HG02678 (cell line): Measurements from ENCODE around the gene ARL8B.
"Not testable (repeated sequence)": the region's sequence is repeated elsewhere in the genome, so short reads cannot be mapped to it uniquely, and the experiment has no call there.

Source experiments
- ATAC-seq: cut with Tn5 transposase; IDR thresholded peaks from one replicate; pipeline ENCODE4 v1.9.1; 2021; ENCODE audit warnings: mild to moderate bottlenecking, moderate library complexity; ENCODE audit not compliant: unreplicated experiment

Gene ARL8B

GRCh38 chr3:5110337-5110736 lies 11.8 kb upstream of the ARL8B start:
- ATAC-seq: no peak

GRCh38 chr3:5112043-5112442 lies 10.0 kb upstream of the ARL8B start:
- no peak for ATAC-seq

GRCh38 chr3:5113726-5114125 lies 8.4 kb upstream of the ARL8B start:
- ATAC-seq: not testable (repeated sequence)

- peak; percentile 64 for ATAC-seq
These were observed 6.5 kb upstream of the ARL8B start for GRCh38 chr3:5115506-5116162.

DNA sequence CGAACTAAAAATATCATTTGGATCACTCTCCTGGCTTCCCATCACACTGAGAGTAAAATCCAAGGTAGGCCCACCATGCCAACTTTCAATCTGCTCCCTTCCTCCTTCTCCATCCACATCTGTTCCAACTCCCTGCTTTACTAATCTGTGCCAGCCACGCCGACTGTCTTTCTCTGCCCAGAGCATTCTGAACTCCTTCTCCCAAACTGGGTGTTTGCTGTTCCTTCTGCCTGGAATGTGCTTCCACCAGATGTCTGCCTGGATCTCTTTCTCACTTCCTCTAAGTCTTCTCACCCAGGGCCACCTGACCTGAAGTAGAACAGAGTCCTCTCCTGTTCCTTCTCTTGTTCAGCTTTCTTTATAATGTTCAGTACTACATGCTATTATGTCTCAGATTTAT lies 5.6 kb upstream of the ARL8B start:
- no peak for ATAC-seq

DNA sequence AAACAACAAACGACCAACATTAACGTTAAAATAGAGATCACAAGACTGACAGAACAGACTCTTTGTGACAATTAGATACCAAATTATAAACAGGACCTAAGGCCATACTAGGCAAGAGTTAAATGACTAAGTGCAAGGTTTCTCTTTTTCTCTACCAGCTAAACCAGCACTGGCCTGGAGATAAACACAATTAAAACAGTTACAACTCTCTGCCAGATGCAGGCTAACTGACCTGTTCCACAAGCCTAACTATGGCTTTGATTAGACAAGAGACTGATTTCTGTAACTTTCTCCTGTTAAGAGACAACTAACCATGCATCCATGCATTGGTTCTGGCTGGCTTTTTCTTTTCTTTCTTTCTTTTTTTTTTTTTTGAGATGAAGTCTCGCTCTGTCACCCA lies 1.6 kb upstream of the ARL8B start:
- ATAC-seq: no peak

DNA sequence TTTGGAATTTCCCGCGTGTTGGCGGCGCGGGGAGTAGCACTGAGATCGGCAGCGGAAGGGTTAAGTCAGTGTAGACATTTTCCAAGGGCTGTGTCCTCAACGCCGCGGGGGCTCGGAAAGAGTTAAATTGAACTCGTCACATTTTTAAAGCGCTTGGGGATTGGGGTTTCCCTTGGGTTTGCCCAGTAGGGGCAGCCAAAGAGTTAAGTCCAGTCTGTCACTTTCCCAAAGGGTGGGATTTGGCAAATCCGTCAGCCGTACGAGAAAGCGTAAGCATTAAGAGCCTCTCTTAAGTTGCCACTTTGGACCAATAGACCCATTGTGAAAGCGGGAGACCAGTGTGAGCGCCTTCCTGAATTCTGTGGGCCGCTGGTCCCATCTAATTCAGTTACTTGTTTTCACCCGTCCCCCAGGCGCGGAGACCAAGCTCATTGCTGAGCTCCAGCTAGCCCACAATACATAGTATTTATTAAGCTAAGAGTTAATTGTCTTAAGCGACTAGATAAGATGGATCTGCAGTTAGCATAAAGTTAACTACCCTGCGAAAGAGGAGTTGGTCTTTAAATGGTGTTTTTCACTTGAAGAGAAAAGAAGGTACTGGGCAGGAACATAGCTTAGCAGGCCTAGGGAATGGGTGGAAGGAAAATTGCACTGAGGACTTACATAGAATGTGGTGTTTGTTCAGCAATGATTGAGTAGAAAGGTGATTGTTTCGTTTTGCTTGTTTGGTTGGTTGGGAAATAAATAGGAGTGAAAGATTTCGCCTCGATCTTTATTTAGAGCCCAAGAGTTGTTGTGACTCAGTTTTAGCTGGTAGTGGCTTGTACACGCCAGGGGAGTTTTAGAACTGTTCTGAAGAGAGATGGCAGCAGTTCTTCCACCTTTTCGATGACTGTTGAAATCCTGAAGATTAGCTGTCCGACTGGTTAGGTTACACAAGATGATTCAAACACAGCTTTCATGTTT lies 932 bp downstream of the ARL8B start:
- no peak for ATAC-seq

DNA sequence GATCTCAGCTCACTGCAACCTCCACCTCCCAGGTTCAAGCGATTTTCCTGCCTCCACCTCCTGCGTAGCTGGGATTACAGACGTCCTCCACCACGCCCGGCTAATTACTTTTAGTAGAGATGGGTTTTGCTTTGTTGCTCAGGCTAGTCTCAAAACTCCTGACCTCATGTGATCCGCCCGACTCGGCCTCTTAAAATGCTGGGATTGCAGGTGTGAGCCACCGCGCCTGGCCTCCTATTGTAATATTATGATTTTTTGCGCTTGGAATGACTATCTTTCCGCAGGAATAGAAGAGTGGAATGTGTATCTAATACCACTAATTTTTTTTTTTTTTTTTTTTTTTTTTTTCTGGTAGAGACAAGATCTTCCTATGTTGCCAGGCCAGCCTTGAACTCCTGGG lies 1.8 kb downstream of the ARL8B start:
- no peak for ATAC-seq

DNA sequence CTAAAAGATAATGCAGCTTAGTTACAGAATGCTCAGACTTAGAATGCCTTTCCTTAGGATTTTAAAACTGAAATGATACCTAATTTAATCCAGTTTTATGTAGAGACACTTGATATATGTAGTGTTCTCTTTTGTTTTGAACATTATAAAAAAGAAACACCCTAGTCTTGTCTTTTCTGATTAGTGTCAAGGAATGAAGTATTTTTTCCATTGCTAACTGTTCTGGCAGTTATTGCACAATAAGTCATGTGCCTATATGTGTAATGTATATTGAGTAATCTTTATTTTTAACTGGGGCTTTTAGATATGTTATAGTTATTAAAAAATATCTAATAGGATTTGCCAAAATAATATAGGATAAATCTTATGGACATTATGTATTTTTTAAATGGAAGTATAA lies 4.5 kb downstream of the ARL8B start:
- ATAC-seq: no peak

DNA sequence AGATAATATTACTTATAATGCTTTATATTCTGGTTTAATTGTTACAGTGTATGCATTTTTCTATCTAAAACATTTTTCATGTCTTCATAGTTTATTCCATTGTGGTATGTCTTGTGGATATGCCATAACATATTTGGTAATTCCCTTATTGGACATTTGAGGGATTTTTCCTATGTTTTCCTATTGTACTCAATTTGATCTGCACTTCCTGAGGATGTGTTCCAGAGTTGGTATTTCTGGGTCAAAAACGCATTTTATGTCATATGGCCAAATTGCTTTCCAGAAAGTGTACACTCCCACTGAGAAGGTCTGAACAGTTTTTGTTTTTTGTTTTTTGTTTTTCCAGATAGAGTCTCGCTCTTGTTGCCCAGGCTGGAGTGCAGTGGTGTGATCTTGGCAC lies 6.8 kb downstream of the ARL8B start:
- ATAC-seq: no peak

DNA sequence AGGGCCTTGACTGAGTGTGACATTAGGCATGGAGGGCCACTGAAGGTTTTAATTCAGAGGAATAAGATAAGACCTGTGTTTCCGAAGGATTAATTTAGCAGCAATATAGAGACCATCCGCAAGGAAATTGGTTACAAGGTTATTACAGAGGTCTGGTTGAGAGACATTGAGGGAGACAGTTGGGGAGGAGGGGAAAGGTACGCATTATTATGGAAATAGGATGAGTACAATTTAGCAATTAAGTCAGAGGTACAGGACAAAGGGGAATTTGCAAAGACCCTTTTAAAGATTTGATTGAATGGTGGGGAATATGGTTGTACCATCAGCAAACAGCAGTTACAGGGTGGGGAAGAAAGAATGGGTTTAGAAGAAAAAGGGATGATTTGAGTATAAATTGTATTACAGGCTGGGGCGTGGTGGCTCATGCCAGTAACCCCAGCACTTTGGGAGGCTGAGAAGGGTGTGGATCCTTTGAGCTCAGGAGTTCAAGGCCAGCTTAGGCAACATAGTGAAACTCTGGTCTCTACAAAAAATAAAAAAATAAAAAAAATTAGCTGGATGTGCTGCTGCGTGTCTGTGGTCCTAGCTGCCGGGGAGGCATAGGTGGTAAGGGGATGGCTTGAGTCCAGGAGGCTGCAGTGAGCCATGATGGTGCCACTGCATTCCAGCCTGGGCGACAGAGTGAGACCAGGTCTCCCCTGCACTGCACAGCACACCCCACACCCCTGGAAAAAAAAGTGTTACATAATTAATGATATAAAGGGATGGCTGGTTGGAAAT lies 11.3 kb downstream of the ARL8B start:
- no peak for ATAC-seq

DNA sequence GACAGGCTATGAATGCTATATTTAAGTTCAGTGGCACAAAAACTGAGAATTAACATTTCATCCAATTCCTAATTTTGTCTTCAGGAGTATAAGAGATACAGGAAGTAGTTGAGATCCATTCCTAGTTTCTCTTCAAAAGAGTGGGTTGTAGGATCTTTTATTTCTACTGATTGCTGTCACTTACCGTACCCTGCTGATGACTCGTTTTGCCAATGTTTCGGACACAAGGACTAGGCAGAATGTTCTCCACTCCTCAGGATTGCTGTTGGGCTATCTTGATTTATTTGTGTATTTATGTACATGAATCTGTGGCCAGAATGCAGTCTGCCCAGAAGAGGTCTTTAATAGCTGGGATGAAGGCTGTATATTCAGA lies 11.9 kb downstream of the ARL8B start:
- no peak for ATAC-seq

DNA sequence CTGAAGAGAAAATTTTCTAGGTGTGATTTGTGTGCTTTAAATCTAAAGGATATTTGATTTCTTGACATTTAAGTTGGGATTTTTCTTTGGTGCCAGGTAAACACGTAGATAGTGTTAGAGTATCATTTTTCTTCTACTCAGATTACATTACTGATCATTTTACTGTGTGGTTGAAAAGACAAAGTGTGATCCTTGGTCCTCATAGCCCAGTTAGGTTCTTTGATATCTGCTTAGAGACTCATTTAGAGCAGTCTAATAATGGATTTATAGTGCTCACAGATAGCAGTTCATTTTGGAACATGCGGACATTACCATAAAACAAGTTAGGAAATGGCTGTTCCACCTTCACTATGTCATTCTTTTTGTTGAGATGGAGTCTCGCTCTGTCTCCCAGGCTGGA lies 12.4 kb downstream of the ARL8B start:
- no peak for ATAC-seq

GRCh38 chr3:5136211-5136918 lies 14.3 kb downstream of the ARL8B start:
- ATAC-seq: peak; percentile 65

GRCh38 chr3:5136919-5137429 lies 14.9 kb downstream of the ARL8B start:
- peak; percentile 20 for ATAC-seq

- ATAC-seq: no peak
These were observed 16.3 kb downstream of the ARL8B start for GRCh38 chr3:5138214-5138981.

DNA sequence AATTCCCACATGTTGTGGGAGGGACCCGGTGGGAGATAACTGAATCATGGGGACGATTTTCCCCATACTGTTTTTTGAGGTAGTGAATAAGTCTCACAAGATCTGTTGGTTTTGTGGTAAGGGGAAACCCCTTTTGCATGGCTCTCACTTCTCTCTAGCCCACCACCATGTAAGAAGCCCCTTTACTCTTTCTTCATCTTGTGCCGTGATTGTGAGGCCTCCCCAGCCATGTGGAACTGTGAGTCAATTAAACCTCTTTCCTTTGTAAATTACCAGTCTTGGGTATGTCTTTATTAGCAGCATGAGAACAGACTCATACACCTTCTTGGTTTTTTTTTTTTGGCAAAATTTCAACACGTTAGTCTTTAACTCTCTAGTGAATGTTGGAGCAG lies 18.1 kb downstream of the ARL8B start:
- peak; percentile 55 for ATAC-seq

DNA sequence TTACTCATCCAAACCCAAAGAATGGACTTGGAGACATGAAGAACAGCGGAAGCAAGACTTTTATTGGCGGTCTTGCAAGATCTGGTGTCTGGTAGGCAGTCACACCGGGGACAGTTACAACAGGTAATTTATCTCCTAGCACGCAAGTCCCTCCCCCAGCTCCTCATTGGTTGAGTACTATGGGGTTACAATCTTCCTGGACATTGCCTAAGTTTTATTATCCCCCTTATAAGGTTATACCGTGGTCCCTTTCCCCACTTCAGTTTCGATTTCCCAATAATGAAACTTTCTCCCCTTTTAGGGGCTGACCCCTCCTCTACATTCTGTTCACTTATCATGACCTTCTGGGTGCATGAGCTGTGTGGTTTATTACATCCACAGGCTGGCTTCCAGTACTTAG lies 18.7 kb downstream of the ARL8B start:
- ATAC-seq: no peak

- no peak for ATAC-seq
These were observed 19.7 kb downstream of the ARL8B start for GRCh38 chr3:5141760-5142159.

DNA sequence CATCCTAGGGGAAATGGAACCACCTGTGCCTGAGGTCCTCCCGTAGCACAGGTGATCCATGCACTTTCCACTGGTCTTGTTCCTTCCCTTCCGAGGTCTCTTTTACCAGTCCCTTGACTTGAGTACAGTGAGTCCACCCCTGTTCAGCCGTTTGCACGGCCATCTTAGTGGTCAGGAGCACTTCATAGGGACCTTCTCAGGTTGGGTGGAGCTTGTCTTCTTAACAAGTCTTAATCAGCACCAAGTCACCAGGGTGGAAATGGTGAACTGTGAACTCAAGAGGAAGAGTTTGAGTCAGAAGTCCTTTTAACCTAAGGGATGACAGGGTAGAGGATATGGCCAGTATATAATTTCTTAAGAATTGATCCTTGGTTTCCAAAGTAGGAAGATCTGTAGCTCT lies 21.4 kb downstream of the ARL8B start:
- no peak for ATAC-seq
